IMR-90 (cell line): Measurements from ENCODE around the gene APAF1. TPM values are rescaled to one million over a fixed set of nuclear protein-coding genes. Genes with fewer than 3 reads are reported as not detected.

Source experiments
- ATAC-seq: fragments of 200-7000 bp; cut with Tn5 transposase; 2 replicates; pipeline ENCODE4 v1.9.1; 2020; ENCODE audit warnings: low read depth, mild to moderate bottlenecking, moderate library complexity
- BruUV-seq: library from RNA; stranded (reverse); fragments of 400-500 nt; replicated peaks from 2 replicates; lab custom pipeline; 2021; lab: Mats Ljungman, UMichigan
- CTCF ChIA-PET: fragments of 300-600 bp; formaldehyde crosslinking; extraction: SDS; loops from one replicate; lab custom pipeline; 2021; ENCODE audit warnings: antibody characterized with exemption; lab: Yijun Ruan, JAX
- POLR2A ChIA-PET: fragments of 300-600 bp; sonication (Branson Sonifier 250); formaldehyde crosslinking; loops from one replicate; lab custom pipeline; 2022; ENCODE audit warnings: antibody characterized with exemption; ENCODE audit not compliant: unreplicated experiment; lab: Charles Lee
- DNase-seq: peaks from one replicate; pipeline ENCODE4 v3.0.0; 2013
- H2AFZ ChIP-seq: replicated peaks from 2 replicates; pipeline ENCODE3; 2013; ENCODE audit warnings: low read length, mild to moderate bottlenecking; ENCODE audit not compliant: poor library complexity
- H2AK5ac ChIP-seq: 2 replicates; pipeline ENCODE4 v1.6.1; 2013; ENCODE audit warnings: low read depth, low read length, inconsistent platforms
- H2AK9ac ChIP-seq: replicated peaks from 2 replicates; pipeline ENCODE3; 2013; ENCODE audit warnings: mild to moderate bottlenecking, low read depth, low read length, moderate library complexity; ENCODE audit not compliant: poor library complexity
- H2BK120ac ChIP-seq: 2 replicates; pipeline ENCODE4 v1.6.1; 2013; ENCODE audit warnings: low read depth, low read length, inconsistent platforms
- H2BK15ac ChIP-seq: 3 replicates; pipeline ENCODE4 v1.6.1; 2013; ENCODE audit warnings: low read depth, low read length, inconsistent platforms
- H2BK20ac ChIP-seq: 2 replicates; pipeline ENCODE4 v1.6.1; 2013; ENCODE audit warnings: low read depth, mild to moderate bottlenecking, inconsistent platforms, low read length, moderate library complexity
- H2BK5ac ChIP-seq: 2 replicates; pipeline ENCODE4 v1.6.1; 2013; ENCODE audit warnings: mild to moderate bottlenecking, low read depth, low read length, inconsistent platforms; ENCODE audit not compliant: poor library complexity, severe bottlenecking
- H3K14ac ChIP-seq: replicated peaks from 2 replicates; pipeline ENCODE4 v1.6.1; 2013; ENCODE audit warnings: low read depth, low read length, inconsistent platforms
- H3K18ac ChIP-seq: 2 replicates; pipeline ENCODE4 v1.6.1; 2013; ENCODE audit warnings: low read depth, low read length, control low read depth
- H3K23ac ChIP-seq: 2 replicates; pipeline ENCODE4 v1.6.1; 2013; ENCODE audit warnings: low read depth, low read length, inconsistent platforms
- H3K27ac ChIP-seq: 2 replicates; pipeline ENCODE4 v1.5.1; 2013; ENCODE audit warnings: mild to moderate bottlenecking, control low read depth, low read length; ENCODE audit not compliant: insufficient read depth
- H3K27me3 ChIP-seq: 2 replicates; pipeline ENCODE4 v1.6.1; 2013; ENCODE audit warnings: low read length; ENCODE audit not compliant: control insufficient read depth, insufficient read depth
- H3K36me3 ChIP-seq: 2 replicates; pipeline ENCODE4 v1.6.1; 2013; ENCODE audit warnings: low read length, mixed read lengths; ENCODE audit not compliant: control insufficient read depth, insufficient read depth
- H3K4ac ChIP-seq: 2 replicates; pipeline ENCODE4 v1.6.1; 2013; ENCODE audit warnings: low read depth, low read length, inconsistent platforms
- H3K4me1 ChIP-seq: 2 replicates; pipeline ENCODE4 v1.6.1; 2013; ENCODE audit warnings: low read length, mixed read lengths; ENCODE audit not compliant: control insufficient read depth, insufficient read depth
- H3K4me2 ChIP-seq: 2 replicates; pipeline ENCODE4 v1.6.1; 2013; ENCODE audit warnings: low read depth, mild to moderate bottlenecking, control low read depth, low read length, moderate library complexity
- H3K4me3 ChIP-seq: 2 replicates; pipeline ENCODE4 v1.5.1; 2013; ENCODE audit warnings: low read depth, mild to moderate bottlenecking, control low read depth, low read length, moderate library complexity; ENCODE audit not compliant: insufficient read depth
- H3K56ac ChIP-seq: 2 replicates; pipeline ENCODE4 v1.6.1; 2013; ENCODE audit warnings: low read length, inconsistent platforms; ENCODE audit not compliant: insufficient read depth; ENCODE audit errors: extremely low read depth
- H3K79me1 ChIP-seq, 2 experiments: 2 replicates each; pipeline ENCODE4 v1.6.1; 2013; ENCODE audit warnings: low read length in 2 of 2, inconsistent platforms in 1 of 2, low read depth in 1 of 2
- H3K9ac ChIP-seq: 2 replicates; pipeline ENCODE4 v1.6.1; 2013; ENCODE audit warnings: low read depth, low read length, control low read depth
- H3K9me1 ChIP-seq: 2 replicates; pipeline ENCODE4 v1.6.1; 2013; ENCODE audit warnings: low read length, inconsistent platforms; ENCODE audit not compliant: insufficient read depth
- H3K9me3 ChIP-seq: 2 replicates; pipeline ENCODE4 v1.6.1; 2013; ENCODE audit warnings: low read length; ENCODE audit not compliant: control insufficient read depth, insufficient read depth
- H4K20me1 ChIP-seq: 2 replicates; pipeline ENCODE4 v1.6.1; 2013; ENCODE audit warnings: low read length, inconsistent platforms; ENCODE audit not compliant: insufficient read depth
- H4K5ac ChIP-seq: 2 replicates; pipeline ENCODE4 v1.6.1; 2013; ENCODE audit warnings: mild to moderate bottlenecking, low read depth, low read length, control low read depth
- H4K8ac ChIP-seq, 2 experiments: 2 replicates each; pipeline ENCODE4 v1.6.1; 2013; ENCODE audit warnings: low read depth in 2 of 2, low read length in 2 of 2, control low read depth in 1 of 2, inconsistent platforms in 1 of 2
- H4K91ac ChIP-seq: 2 replicates; pipeline ENCODE4 v1.6.1; 2013; ENCODE audit warnings: low read depth, low read length, inconsistent platforms; ENCODE audit not compliant: insufficient read depth
- BHLHE40 ChIP-seq: fragments of 150-350 bp; IDR thresholded peaks from 2 replicates; pipeline ENCODE4 v1.6.1; 2016; ENCODE audit warnings: mild to moderate bottlenecking, low read depth, low read length
- CEBPB ChIP-seq: IDR thresholded peaks from 2 replicates; pipeline ENCODE4 v1.6.1; 2012; ENCODE audit warnings: low read depth, low read length, improper control_type of control experiment
- CHD1 ChIP-seq: IDR thresholded peaks from 2 replicates; pipeline ENCODE4 v1.6.1; 2012; ENCODE audit warnings: low read depth, low read length, improper control_type of control experiment
- CTCF ChIP-seq: conservative IDR thresholded peaks from 2 replicates; pipeline ENCODE4 v1.5.1; 2012; ENCODE audit warnings: mild to moderate bottlenecking, low read depth, low read length, improper control_type of control experiment
- ELK1 ChIP-seq: fragments of 150-350 bp; IDR thresholded peaks from 2 replicates; pipeline ENCODE4 v1.6.1; 2016; ENCODE audit warnings: low read depth, mild to moderate bottlenecking, low read length, moderate library complexity, borderline replicate concordance
- FOS ChIP-seq: fragments of 150-350 bp; IDR thresholded peaks from 2 replicates; pipeline ENCODE4 v1.6.1; 2016; ENCODE audit warnings: low read depth, low read length
- MAFK ChIP-seq: IDR thresholded peaks from 2 replicates; pipeline ENCODE4 v1.6.1; 2012; ENCODE audit warnings: low read depth, low read length, improper control_type of control experiment
- MAZ ChIP-seq: IDR thresholded peaks from 2 replicates; pipeline ENCODE4 v1.6.1; 2012; ENCODE audit warnings: low read depth, mild to moderate bottlenecking, low read length, improper control_type of control experiment, moderate library complexity, borderline replicate concordance
- MXI1 ChIP-seq: IDR thresholded peaks from 2 replicates; pipeline ENCODE4 v1.6.1; 2012; ENCODE audit warnings: low read depth, mild to moderate bottlenecking, low read length, moderate library complexity, borderline replicate concordance
- NFE2L2 ChIP-seq: fragments of 150-350 bp; IDR thresholded peaks from 2 replicates; pipeline ENCODE4 v1.6.1; 2016; ENCODE audit warnings: low read depth, mild to moderate bottlenecking, low read length
- POLR2A ChIP-seq: IDR thresholded peaks from 2 replicates; pipeline ENCODE4 v1.6.1; 2012; ENCODE audit warnings: mild to moderate bottlenecking, low read depth, low read length
- RAD21 ChIP-seq: IDR thresholded peaks from 2 replicates; pipeline ENCODE4 v1.6.1; 2012; ENCODE audit warnings: low read length, improper control_type of control experiment
- RCOR1 ChIP-seq: IDR thresholded peaks from 2 replicates; pipeline ENCODE4 v1.6.1; 2012; ENCODE audit warnings: mild to moderate bottlenecking, low read length, improper control_type of control experiment; ENCODE audit not compliant: insufficient replicate concordance
- RFX5 ChIP-seq: IDR thresholded peaks from 2 replicates; pipeline ENCODE4 v1.8.0; 2012; ENCODE audit warnings: low read depth, mild to moderate bottlenecking, low read length, moderate library complexity
- SMC3 ChIP-seq: fragments of 150-350 bp; IDR thresholded peaks from 2 replicates; pipeline ENCODE4 v1.6.1; 2016; ENCODE audit warnings: low read depth, mild to moderate bottlenecking, antibody characterized with exemption, low read length, moderate library complexity
- USF2 ChIP-seq: fragments of 150-350 bp; IDR thresholded peaks from 2 replicates; pipeline ENCODE4 v1.6.1; 2017; ENCODE audit warnings: mild to moderate bottlenecking, antibody characterized with exemption, low read length, low read depth
- WGBS, 2 experiments: methylation state at CpG; one replicate each; pipeline versions ENCODE4 v1.1.5 to v1.1.7; 2013; ENCODE audit warnings: missing lambda C conversion rate in 2 of 2; ENCODE audit not compliant: insufficient read length in 1 of 2; ENCODE audit errors: extremely low coverage in 2 of 2; 5-methylcytosine and 5-hydroxymethylcytosine counted together
- dilution Hi-C: fragments of 300-500 bp; cut with HindIII; formaldehyde crosslinking; loops from one replicate; pipeline ENCODE4 v1.14.3; 2018; ENCODE audit warnings: low sequenced_read_pairs; ENCODE audit not compliant: unreplicated experiment
- in situ Hi-C: fragments of 300-500 bp; cut with MboI; formaldehyde crosslinking; loops from 3 replicates; pipeline ENCODE4 v1.14.3; 2019; ENCODE audit warnings: low sequenced_read_pairs, inconsistent platforms, mixed read lengths
- intact Hi-C: fragments of 100-400 bp; cut with micrococcal nuclease; formaldehyde crosslinking; loops from 2 replicates; pipeline ENCODE4 v1.10.0; 2022
- polyA plus RNA-seq, 3 experiments: library from polyadenylated mRNA; depleted of rRNA; stranded (reverse); fragments of >200 nt; gene quantifications; 2 replicates each; pipeline ENCODE4 v1.2.3, GENCODE V29; 2012; ENCODE audit warnings: low replicate concordance in 1 of 3
- total RNA-seq: library from RNA; depleted of rRNA; stranded (reverse); fragments of >200 nt; gene quantifications from 2 replicates; pipeline ENCODE4 v1.2.3, GENCODE V29; 2012

APAF1 gene
- total and polyA plus RNA-seq, 2 of the 4 experiments (the other 2 are of a cell fraction): 10.9 to 32.8 TPM

- ChIA-PET CTCF (no interaction called here), POLR2A (no interaction called here)
- DNase-seq: no peak
- H3K36me3 ChIP-seq: peaks cover 25% of the 10 kb centered on the region
- no peak overlapping the region for H2AK9ac ChIP-seq
- no peak for TF ChIP-seq POLR2A
- TF ChIP-seq MXI1: no peak
- TF ChIP-seq RFX5: no peak
- TF ChIP-seq FOS: no peak
- no peak for TF ChIP-seq NFE2L2
- TF ChIP-seq MAZ: no peak
- no peak for TF ChIP-seq CTCF
- no peak for TF ChIP-seq CEBPB
- no peak for TF ChIP-seq RAD21
- no peak for TF ChIP-seq MAFK
- TF ChIP-seq USF2: no peak
- TF ChIP-seq ELK1: no peak
- TF ChIP-seq CHD1: no peak
- TF ChIP-seq BHLHE40: no peak
- TF ChIP-seq SMC3: no peak
- TF ChIP-seq RCOR1: no peak
- no peak overlapping the region for H2BK20ac ChIP-seq
- no peak overlapping the region for H3K9ac ChIP-seq
- no peak overlapping the region for H3K27ac ChIP-seq
- no peak overlapping the region for H3K18ac ChIP-seq
- no peak overlapping the region for H2AFZ ChIP-seq
- no peak overlapping the region for H3K14ac ChIP-seq
- no peak for ATAC-seq
- no peak overlapping the region for H2BK5ac ChIP-seq
- H3K4me3 ChIP-seq: no peak overlapping the region
- H2BK120ac ChIP-seq: no peak overlapping the region
- no peak overlapping the region for H3K4ac ChIP-seq
- no peak overlapping the region for H3K56ac ChIP-seq
- no peaks in the 10 kb centered on the region for H3K9me3 ChIP-seq
- dilution Hi-C loops: no loop called here
- no peak overlapping the region for H3K4me2 ChIP-seq
- peaks cover 2 to 15% of the 10 kb centered on the region in 2 experiments for H3K79me1 ChIP-seq
- H3K9me1 ChIP-seq: no peaks in the 10 kb centered on the region
- H3K4me1 ChIP-seq: no peaks in the 10 kb centered on the region
- no peak overlapping the region for H2BK15ac ChIP-seq
- no peaks in the 10 kb centered on the region for H3K27me3 ChIP-seq
- H4K8ac ChIP-seq: no peak overlapping the region
- in situ Hi-C loops: no loop called here
- no peak overlapping the region for H4K5ac ChIP-seq
- WGBS, 2 experiments: no CpG with 5 or more reads among the region's 7 CpGs
- intact Hi-C loops: no loop called here
- no TSS peak for BruUV-seq
- H4K20me1 ChIP-seq: no peaks in the 10 kb centered on the region
- no peak overlapping the region for H3K23ac ChIP-seq
- no peak overlapping the region for H4K91ac ChIP-seq
- no peak overlapping the region for H2AK5ac ChIP-seq
Observed at GRCh38 chr12:98671459-98671858, 26.4 kb downstream of the APAF1 start.
